ENCODE data around the gene KCNQ1OT1.

DNA sequence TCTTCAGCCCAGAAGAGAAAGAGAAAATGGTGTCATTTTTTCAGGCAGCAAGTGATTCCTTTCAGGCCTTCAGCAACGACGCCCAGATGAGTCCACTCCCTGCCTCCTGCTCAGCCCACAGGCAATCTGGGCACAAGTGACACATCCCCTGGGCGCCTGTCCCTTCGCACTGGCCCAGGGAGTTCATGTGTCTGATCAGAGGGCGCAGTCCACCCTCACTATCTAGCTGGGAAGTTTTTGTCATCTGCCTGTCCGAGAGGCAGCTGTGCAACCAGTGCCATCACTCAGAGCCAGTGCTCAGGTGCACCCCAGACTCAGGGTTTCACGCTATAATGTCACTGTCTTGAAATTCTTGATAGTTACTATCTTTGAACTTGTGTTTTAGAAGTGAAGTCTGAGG is 1.4 kb upstream of the KCNQ1OT1 start:
- no peak for TF ChIP-seq CTCF (IDR thresholded peaks at IDR 0.05)
- TF ChIP-seq EP300 (IDR thresholded peaks at IDR 0.05), result no peak
- TF ChIP-seq POLR2A (IDR thresholded peaks at IDR 0.05), result no peak
